ENCODE results near the gene ABCF1. TPM values are rescaled to one million over a fixed set of nuclear protein-coding genes. Genes with fewer than 3 reads are reported as not detected.
A peak's percentile ranks its signal among the peaks of the same experiment; 100 is the strongest.

ABCF1 gene
- total and polyA plus RNA-seq, 9 of the 15 experiments (the other 6 are each of a cell fraction or from before 2014, with no cell fraction given) = 41.6 to 193 (median 102) TPM

- no peak for TF ChIP-seq PRPF4 (IDR thresholded peaks at IDR 0.05; ENCODE audit: insufficient read depth, low read depth, low read length, poor library complexity, severe bottlenecking)
- TF ChIP-seq PCBP1 (IDR thresholded peaks at IDR 0.05; ENCODE audit: low read depth, low read length, poor library complexity, severe bottlenecking) = peak; percentile 75
Measured at GRCh38 chr6:30556066-30556905, 15.0 kb upstream of the ABCF1 start, which contains the start of gene GNL1 (continued).

GRCh38 chr6:30556906-30557682, 14.1 kb upstream of the ABCF1 start, which contains the start of gene PRR3:
PRR3 (plus strand) TSS chr6:30557295; CDS start chr6:30557345, 50 bp downstream.
- FAIRE-seq (peak; percentile 94), DNase-seq (ENCODE audit: extremely low read depth in 1 of 4, low spot score in 3 of 4) (peak; percentile 82 to 97 (median 87)), ATAC-seq (peak; percentile 74)
- peak within 1 kb of the TSS; percentile 80 for H3K4me3 ChIP-seq
- H3K9me3 ChIP-seq (replicated peaks; ENCODE audit: control insufficient read depth, insufficient read depth, low read depth, low read length) = no peaks in the 10 kb centered on the region
- H3K27ac ChIP-seq (ENCODE audit: extremely low read depth, low read depth, low read length) = peak within 1 kb of the TSS; percentile 94
- in situ Hi-C loops (cut with MboI) (no loop called here), intact Hi-C loops (cut with micrococcal nuclease) (loop anchor here (1.0 to 5.0 kb wide), 3 partner anchors 14 to 162 kb away; partner anchors contain the start of genes ABCF1 and DHX16)
- peak within 1 kb of the TSS; percentile 97 for H3K4me2 ChIP-seq (ENCODE audit: insufficient read depth, low read length)
- WGBS (ENCODE audit: insufficient coverage, low coverage, missing lambda C conversion rate) = 1% methylated on average over 41 of the region's 42 CpGs
- H3K9ac ChIP-seq (ENCODE audit: insufficient read depth in 1 of 2, low read depth in 2 of 2, low read length in 2 of 2) = peak within 1 kb of the TSS; percentile 95 to 98
- peaks cover 17 to 23% of the 10 kb centered on the region in 2 experiments; a peak in 4 of 5 replicates for H3K4me1 ChIP-seq (replicated peaks in 1 of 2; ENCODE audit: control insufficient read depth in 2 of 2, insufficient read depth in 2 of 2, low read length in 2 of 2)
- ChIA-PET POLR2A (interaction anchor here (0.6 to 7.1 kb wide), 16 partner anchors 10 to 1614 kb away, joined by 3 to 85 read pairs (median 3); partner anchors contain the start of genes ABCF1 and DHX16), CTCF (ENCODE audit: low intra/inter-chr PET ratio) (no interaction called here)
- H4K20me1 ChIP-seq (replicated peaks; ENCODE audit: control insufficient read depth, insufficient read depth, low read length) = 0 out of 2 replicates have a peak, but pooled peaks cover 2% of the 10 kb centered on the region
- H2AFZ ChIP-seq (ENCODE audit: low read depth, low read length) = peak within 1 kb of the TSS; percentile 99
- peaks cover 56% of the 10 kb centered on the region for H3K79me2 ChIP-seq (ENCODE audit: control insufficient read depth, insufficient read depth, low read length)
- no TSS peak for BruUV-seq (replicated peaks)
- H3K9me1 ChIP-seq (ENCODE audit: control insufficient read depth, insufficient read depth, low read length) = no peaks in the 10 kb centered on the region
- H3K36me3 ChIP-seq (ENCODE audit: control insufficient read depth, insufficient read depth, low read length) = peaks cover 63% of the 10 kb centered on the region
- H3K27me3 ChIP-seq (ENCODE audit: control insufficient read depth in 2 of 2, insufficient read depth in 2 of 2, low read length in 2 of 2) = no peaks in the 10 kb centered on the region
- TF ChIP-seq DMBX1 (CRISPR knock-in tag; IDR thresholded peaks at IDR 0.05; ENCODE audit: borderline replicate concordance) (no peak), CREM (IDR thresholded peaks at IDR 0.05; ENCODE audit: low read depth) (peak; percentile 98), SMC3 (conservative IDR thresholded peaks at IDR 0.05; ENCODE audit: insufficient read depth, low read depth, low read length) (no peak), CC2D1A (IDR thresholded peaks at IDR 0.05) (peak; percentile 33; the same call in 1 of the 2 replicates)

Measured in K562 (cell line).